HepG2 (cell line): ENCODE data around the gene CHST6. TPM values are rescaled to one million over a fixed set of nuclear protein-coding genes. Genes with fewer than 3 reads are reported as not detected.

Source experiments
- CHD4 ChIP-seq: fragments of 200-600 bp; sonication (generic); IDR thresholded peaks from 2 replicates; pipeline ENCODE4 v1.7.0; 2017; ENCODE audit warnings: mild to moderate bottlenecking, low read length, borderline replicate concordance
- ETV5 ChIP-seq: IDR thresholded peaks from 2 replicates; pipeline ENCODE4 v1.6.1; 2018; ENCODE audit warnings: missing biosample characterization, missing genetic modification reagents, inconsistent platforms, borderline replicate concordance
- GTF2F1 ChIP-seq: fragments of 150-350 bp; IDR thresholded peaks from 2 replicates; pipeline ENCODE4 v1.6.1; 2014; ENCODE audit warnings: low read length
- HDAC6 ChIP-seq: fragments of 200-600 bp; sonication (generic); IDR thresholded peaks from 2 replicates; pipeline ENCODE4 v1.7.0; 2017; ENCODE audit warnings: mild to moderate bottlenecking, antibody characterized with exemption, low read length, low read depth
- MEF2D ChIP-seq: sonication (generic); formaldehyde crosslinking; IDR thresholded peaks from 2 replicates; pipeline ENCODE4 v1.5.1; 2020; ENCODE audit warnings: mild to moderate bottlenecking, missing genetic modification reagents
- NCOA2 ChIP-seq: sonication (generic); formaldehyde crosslinking; IDR thresholded peaks from 2 replicates; pipeline ENCODE4 v1.8.0; 2022; ENCODE audit warnings: inconsistent platforms
- RAD21 ChIP-seq: fragments of 450-650 bp; formaldehyde crosslinking; IDR thresholded peaks from 2 replicates; pipeline ENCODE4 v1.5.0; 2020; ENCODE audit warnings: mild to moderate bottlenecking
- RAD51 ChIP-seq: fragments of 450-650 bp; IDR thresholded peaks from 2 replicates; pipeline ENCODE4 v1.6.1; 2016; ENCODE audit warnings: borderline replicate concordance
- RERE ChIP-seq: IDR thresholded peaks from 2 replicates; pipeline ENCODE4 v1.6.1; 2016; ENCODE audit warnings: low read depth, missing genetic modification reagents, missing compliant biosample characterization
- SAP130 ChIP-seq: IDR thresholded peaks from 2 replicates; pipeline ENCODE4 v1.6.1; 2016; ENCODE audit warnings: low read depth
- TBX2 ChIP-seq: sonication (generic); formaldehyde crosslinking; IDR thresholded peaks from 2 replicates; pipeline ENCODE4 v1.5.0; 2020; ENCODE audit warnings: missing genetic modification reagents, mild to moderate bottlenecking, borderline replicate concordance
- TCF7 ChIP-seq: sonication (generic); IDR thresholded peaks from 2 replicates; pipeline ENCODE4 v1.6.1; 2016; ENCODE audit warnings: antibody characterized with exemption, low read depth
- TP53 ChIP-seq: sonication (generic); formaldehyde crosslinking; conservative IDR thresholded peaks from 2 replicates; pipeline ENCODE4 v1.4.0; 2020; ENCODE audit warnings: missing genetic modification reagents
- U2AF1 ChIP-seq: fragments of 200-400 bp; formaldehyde crosslinking; optimal IDR thresholded peaks from 2 replicates; pipeline ENCODE3; 2017; ENCODE audit warnings: mild to moderate bottlenecking, low read depth, low read length
- YEATS4 ChIP-seq: sonication (generic); formaldehyde crosslinking; IDR thresholded peaks from 2 replicates; pipeline ENCODE4 v1.4.0; 2020; ENCODE audit warnings: missing genetic modification reagents, borderline replicate concordance
- ZKSCAN8 ChIP-seq: IDR thresholded peaks from 2 replicates; pipeline ENCODE4 v1.6.1; 2016; ENCODE audit warnings: borderline replicate concordance, missing genetic modification reagents, missing compliant biosample characterization
- ZNF12 ChIP-seq: sonication (generic); formaldehyde crosslinking; IDR thresholded peaks from 2 replicates; pipeline ENCODE4 v1.5.0; 2020; ENCODE audit warnings: missing genetic modification reagents
- ZNF33B ChIP-seq: sonication (generic); formaldehyde crosslinking; IDR thresholded peaks from 2 replicates; pipeline ENCODE4 v1.5.1; 2020; ENCODE audit warnings: mild to moderate bottlenecking, missing genetic modification reagents
- ZNF441 ChIP-seq: sonication (generic); formaldehyde crosslinking; IDR thresholded peaks from 2 replicates; pipeline ENCODE4 v1.7.0; 2021; ENCODE audit warnings: missing genetic modification reagents, borderline replicate concordance
- ZNF558 ChIP-seq: sonication (generic); formaldehyde crosslinking; IDR thresholded peaks from 2 replicates; pipeline ENCODE4 v1.9.0; 2022; ENCODE audit warnings: mild to moderate bottlenecking, missing genetic modification reagents, borderline replicate concordance
- polyA plus RNA-seq, 8 experiments: library from polyadenylated mRNA; depleted of rRNA in 3 of 8; stranded (reverse) in 7 of 8; unstranded in 1 of 8; fragments of >200 nt; fragmentation: Illumina TruSeq in 4 of 8; extraction: Trizol in 4 of 8; gene quantifications; 2 replicates each; pipeline versions ENCODE4 v1.2.1 to v1.2.3, GENCODE V29; 2011 to 2016; ENCODE audit warnings: low read depth in 4 of 8, missing spikeins in 1 of 8, mixed read lengths in 1 of 8; ENCODE audit not compliant: insufficient read depth in 1 of 8
- total RNA-seq, 5 experiments: library from RNA; depleted of rRNA; stranded (reverse); fragments of >200 nt; fragmentation: Illumina TruSeq; extraction: Trizol; gene quantifications; 2 replicates each; pipeline ENCODE4 v1.2.3, GENCODE V29; 2016; ENCODE audit warnings: low read depth in 1 of 5
- TF ChIP-seq, protein P1 (sequence below): IDR thresholded peaks from 2 replicates; pipeline ENCODE4 v1.6.1; 2016; ENCODE audit warnings: missing genetic modification reagents, missing compliant biosample characterization
- TF ChIP-seq, protein P2 (sequence below): fragments of 450-650 bp; IDR thresholded peaks from 2 replicates; pipeline ENCODE4 v1.6.1; 2016
- TF ChIP-seq, protein P3 (sequence below): sonication (generic); formaldehyde crosslinking; IDR thresholded peaks from 2 replicates; pipeline ENCODE4 v1.4.0; 2020; ENCODE audit warnings: low read depth, mild to moderate bottlenecking, missing genetic modification reagents

CHST6 gene
- total and polyA plus RNA-seq, 2 of the 13 experiments (the other 11 are each of a cell fraction or from before 2014, with no cell fraction given), result 0.18 to 0.91 TPM

GRCh38 chr16:75432828-75433731 lies 62.2 kb downstream of the CHST6 start, which contains the start of gene CFDP1 (continued):
- TF ChIP-seq RAD51 (no peak), TBX2 (CRISPR knock-in tag) (peak; percentile 92), ZNF441 (CRISPR knock-in tag) (peak; percentile 91), YEATS4 (peak; percentile 76), TP53 (CRISPR knock-in tag) (peak; percentile 82; the same call in 1 of the 2 replicates), RAD21 (peak; percentile 23; the same call in 1 of the 2 replicates), RERE (no peak), GTF2F1 (no peak), SAP130 (peak; percentile 99), ZKSCAN8 (CRISPR knock-in tag) (no peak), ETV5 (peak; percentile 43), ZNF33B (CRISPR knock-in tag) (peak; percentile 88; the same call in 1 of the 2 replicates), ZNF12 (peak; percentile 25; the same call in 1 of the 2 replicates), HDAC6 (no peak), NCOA2 (CRISPR knock-in tag) (no peak), TCF7 (no peak), CHD4 (no peak), U2AF1 (no peak), ZNF558 (CRISPR knock-in tag) (peak; percentile 85; the same call in 1 of the 2 replicates), MEF2D (CRISPR knock-in tag) (peak; percentile 88)
- TF ChIP-seq, protein P1, sequence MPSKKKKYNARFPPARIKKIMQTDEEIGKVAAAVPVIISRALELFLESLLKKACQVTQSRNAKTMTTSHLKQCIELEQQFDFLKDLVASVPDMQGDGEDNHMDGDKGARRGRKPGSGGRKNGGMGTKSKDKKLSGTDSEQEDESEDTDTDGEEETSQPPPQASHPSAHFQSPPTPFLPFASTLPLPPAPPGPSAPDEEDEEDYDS (CRISPR knock-in tag), result no peak
- TF ChIP-seq, protein P2, sequence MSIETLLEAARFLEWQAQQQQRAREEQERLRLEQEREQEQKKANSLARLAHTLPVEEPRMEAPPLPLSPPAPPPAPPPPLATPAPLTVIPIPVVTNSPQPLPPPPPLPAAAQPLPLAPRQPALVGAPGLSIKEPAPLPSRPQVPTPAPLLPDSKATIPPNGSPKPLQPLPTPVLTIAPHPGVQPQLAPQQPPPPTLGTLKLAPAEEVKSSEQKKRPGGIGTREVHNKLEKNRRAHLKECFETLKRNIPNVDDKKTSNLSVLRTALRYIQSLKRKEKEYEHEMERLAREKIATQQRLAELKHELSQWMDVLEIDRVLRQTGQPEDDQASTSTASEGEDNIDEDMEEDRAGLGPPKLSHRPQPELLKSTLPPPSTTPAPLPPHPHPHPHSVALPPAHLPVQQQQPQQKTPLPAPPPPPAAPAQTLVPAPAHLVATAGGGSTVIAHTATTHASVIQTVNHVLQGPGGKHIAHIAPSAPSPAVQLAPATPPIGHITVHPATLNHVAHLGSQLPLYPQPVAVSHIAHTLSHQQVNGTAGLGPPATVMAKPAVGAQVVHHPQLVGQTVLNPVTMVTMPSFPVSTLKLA, result peak; percentile 90
- TF ChIP-seq, protein P3, sequence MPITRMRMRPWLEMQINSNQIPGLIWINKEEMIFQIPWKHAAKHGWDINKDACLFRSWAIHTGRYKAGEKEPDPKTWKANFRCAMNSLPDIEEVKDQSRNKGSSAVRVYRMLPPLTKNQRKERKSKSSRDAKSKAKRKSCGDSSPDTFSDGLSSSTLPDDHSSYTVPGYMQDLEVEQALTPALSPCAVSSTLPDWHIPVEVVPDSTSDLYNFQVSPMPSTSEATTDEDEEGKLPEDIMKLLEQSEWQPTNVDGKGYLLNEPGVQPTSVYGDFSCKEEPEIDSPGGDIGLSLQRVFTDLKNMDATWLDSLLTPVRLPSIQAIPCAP, result peak; percentile 96
